GM19438 (cell line): Measurements from ENCODE around the gene IER3.
A peak's percentile ranks its signal among the peaks of the same experiment; 100 is the strongest.

ENCODE experiments used
- ATAC-seq: cut with Tn5 transposase; IDR thresholded peaks from one replicate; pipeline ENCODE4 v1.9.1; 2021; ENCODE audit warnings: low read depth; ENCODE audit not compliant: unreplicated experiment

The IER3 gene

DNA sequence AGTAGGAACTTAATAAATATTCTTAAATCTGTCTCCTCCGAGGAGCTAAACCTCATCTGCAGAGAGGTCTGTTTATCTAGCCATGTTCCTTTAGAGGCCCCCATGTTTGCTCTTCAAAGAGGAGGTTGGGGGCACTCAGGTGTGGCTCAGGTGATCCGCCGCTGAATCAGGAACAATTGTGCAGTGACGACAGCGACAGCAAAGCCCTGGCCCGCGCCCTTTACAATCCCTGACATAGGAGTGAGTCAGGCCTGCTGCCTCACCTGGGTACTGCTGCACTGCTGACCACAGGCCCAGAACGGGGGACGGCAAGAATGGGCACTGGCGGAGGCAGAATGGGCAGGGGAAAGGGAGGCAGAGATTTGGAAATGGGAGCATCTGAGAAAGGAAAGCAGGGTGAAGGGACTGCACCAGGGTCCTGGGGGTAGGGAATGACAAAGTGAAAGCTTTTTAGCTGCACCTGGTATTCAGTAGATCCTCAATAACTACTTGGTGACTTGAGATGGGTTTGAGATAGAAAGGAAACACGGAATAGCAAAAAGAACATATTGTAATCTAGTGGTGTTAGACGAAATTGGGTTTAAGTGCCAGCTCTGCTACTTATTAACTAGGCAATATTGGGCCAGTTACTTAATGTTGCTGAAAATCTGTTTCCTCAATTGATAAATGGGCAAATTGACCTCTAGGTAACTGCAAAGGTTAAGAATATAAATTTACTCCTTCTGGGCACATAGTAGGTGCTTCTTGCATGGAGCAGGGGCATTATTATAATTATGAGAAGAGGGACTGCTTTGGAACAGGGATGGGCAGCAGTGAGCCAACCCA is 5.4 kb upstream of the IER3 start:
- no peak for ATAC-seq

DNA sequence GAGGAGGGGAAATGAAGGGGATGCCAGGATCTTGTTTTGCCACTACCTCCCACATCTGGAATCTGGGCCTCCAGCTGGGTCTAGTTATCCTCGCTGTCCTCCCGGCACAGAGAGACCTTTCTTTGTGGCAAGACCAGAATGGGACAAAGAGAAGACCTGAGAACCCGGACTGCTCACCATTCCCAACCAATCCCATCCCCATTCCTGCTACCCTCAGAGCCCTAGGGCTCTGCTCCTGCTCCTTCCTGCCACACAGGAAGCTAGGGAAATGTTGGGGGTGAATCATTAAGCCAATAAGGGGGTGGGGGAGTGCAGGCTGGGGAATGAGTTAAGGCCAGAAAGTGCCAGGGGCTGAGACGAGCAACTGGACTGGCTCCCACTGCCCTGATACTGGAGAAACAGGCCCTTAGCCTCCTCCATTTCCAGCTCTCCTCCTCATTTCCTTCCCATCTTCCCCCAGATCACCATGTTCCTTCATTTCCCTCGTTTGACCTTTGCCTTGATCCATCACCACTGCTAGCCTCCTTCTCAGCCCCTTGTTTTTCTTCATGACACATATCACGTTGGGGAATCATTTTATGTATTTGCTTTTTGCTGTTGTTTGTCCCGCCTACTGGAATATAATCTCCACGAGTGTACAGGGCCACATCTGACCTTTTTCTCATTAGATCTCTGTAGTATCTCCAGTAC is 4.6 kb upstream of the IER3 start:
- no peak for ATAC-seq

DNA sequence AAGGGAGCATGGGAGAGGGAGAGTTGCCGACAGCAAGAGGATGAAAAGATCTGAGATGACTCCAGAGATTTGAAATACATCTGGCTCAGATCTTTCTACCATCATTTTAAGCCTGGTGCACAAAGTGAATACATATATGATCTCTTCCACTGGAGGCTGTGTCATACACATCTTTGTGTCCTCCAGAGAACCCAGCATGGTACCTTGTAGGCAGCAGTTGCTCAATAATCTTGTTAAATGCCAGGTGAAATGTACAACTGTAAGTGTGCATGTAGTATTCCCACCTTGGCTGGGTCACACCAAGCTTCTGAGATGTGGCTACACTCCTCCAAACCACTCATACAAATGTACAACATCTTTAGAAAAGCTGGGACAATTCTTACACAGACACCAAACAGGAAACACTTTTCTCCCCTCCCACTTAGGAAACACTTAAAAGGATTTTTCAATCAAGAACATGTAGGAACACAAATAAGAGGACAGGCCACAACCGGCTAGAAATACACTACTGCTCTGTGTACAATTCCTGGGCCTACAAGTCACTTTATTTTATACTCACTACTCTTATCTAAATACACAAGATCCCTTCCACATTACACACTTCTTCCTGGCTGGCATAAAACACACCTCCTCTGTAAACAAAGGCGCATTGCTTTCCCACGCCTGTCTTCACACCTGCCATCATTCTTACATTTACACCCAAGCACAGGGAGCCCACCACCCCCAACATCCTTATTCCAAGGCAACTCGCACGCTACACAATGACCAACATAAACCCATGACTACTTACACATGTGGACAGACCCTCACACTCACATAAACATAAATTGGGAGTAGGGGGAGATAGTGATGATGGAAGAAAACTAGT is 3.8 kb upstream of the IER3 start:
- ATAC-seq: no peak

DNA sequence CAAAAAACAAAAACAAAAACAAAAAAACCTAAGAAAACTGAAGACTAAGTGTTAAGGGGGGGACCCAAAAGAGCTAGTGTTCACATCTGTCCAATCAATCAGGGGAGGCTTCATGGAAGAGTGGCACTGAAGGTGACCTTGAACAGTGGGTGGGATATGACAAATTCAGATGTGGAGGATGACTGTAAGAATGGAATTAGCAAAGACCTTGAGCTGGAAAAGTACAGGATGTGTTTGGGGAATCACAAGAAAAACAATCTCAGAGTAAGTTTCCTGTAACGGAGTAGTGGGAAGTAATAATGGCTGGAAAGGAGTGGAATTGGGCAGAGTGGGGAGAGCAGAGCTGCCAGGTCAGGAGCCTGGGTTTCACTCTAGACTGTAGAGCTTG is 2.9 kb upstream of the IER3 start:
- ATAC-seq: no peak

DNA sequence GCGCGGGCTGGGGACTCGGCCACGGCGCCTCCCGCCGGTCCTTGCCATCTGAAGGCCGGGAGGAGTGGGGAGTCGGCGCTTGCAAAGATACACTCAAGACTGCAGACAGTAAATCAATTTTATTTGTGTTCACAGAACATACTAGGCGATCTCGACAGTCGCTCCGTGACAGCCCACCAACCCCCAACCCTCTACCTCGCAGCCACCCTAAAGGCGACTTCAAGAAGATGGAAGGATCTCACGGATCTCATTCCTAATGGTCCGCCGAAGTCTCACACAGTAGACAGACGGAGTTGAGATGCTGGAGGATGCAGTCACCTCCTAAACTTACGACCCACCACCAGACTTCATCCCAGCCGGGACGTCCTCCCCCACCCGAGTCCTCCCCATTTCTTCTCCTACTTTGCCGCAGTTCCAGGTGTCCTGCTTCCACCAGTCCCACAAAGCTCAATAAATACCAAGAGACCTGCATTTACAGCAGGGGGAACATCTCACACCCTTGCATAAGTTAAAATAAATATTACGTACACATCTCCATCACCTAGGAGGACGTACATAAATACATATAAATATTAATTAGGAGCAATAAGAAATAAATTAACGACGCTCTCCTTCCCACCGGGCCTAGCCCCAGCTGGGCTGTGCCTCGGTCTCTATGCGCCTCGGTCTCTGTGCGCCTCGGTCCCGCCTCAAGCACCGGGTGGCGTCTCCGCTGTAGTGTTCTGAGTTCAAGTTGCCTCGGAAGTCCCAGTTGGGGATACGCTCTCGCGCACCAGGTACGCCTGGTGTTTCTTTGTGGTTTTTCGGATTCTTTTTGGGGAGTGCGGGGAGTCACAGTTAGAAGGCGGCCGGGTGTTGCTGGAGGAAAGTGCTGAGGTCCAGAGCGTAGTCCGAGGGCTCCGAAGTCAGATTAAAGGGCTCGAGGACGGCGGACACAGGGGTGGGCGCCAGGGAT is 971 bp downstream of the IER3 start:
- ATAC-seq: peak; percentile 13

- ATAC-seq: peak; percentile 73
Observed at GRCh38 chr6:30742316-30743098, 1.8 kb downstream of the IER3 start, which contains the start of gene FLOT1. TSS of gene FLOT1 (minus strand) at chr6:30742687. CDS start at chr6:30742189, 498 bp downstream.

- no peak for ATAC-seq
Observed at GRCh38 chr6:30741789-30742315, 2.5 kb downstream of the IER3 start.

GRCh38 chr6:30741063-30741779 is 3.1 kb downstream of the IER3 start:
- no peak for ATAC-seq

DNA sequence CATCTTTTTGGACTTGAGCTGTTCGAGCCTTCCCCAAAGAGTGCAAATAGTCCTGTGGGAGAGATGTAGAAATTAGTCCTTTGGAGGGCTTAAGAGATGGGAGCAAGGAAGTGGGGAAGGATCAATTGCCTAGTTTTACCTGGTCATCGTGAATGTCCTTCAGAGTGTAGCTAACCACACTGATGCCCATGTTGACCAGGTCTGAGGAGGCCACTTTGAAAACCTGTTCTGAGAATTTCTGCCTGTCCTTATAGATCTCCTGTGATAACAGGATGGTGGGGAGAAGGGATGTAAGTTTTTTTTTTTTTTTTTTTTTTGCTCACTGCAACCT is 3.8 kb downstream of the IER3 start:
- no peak for ATAC-seq

- no peak for ATAC-seq
Observed at GRCh38 chr6:30738532-30738931, 5.8 kb downstream of the IER3 start.

GRCh38 chr6:30735668-30736314 is 8.6 kb downstream of the IER3 start:
- ATAC-seq: peak; percentile 40

DNA sequence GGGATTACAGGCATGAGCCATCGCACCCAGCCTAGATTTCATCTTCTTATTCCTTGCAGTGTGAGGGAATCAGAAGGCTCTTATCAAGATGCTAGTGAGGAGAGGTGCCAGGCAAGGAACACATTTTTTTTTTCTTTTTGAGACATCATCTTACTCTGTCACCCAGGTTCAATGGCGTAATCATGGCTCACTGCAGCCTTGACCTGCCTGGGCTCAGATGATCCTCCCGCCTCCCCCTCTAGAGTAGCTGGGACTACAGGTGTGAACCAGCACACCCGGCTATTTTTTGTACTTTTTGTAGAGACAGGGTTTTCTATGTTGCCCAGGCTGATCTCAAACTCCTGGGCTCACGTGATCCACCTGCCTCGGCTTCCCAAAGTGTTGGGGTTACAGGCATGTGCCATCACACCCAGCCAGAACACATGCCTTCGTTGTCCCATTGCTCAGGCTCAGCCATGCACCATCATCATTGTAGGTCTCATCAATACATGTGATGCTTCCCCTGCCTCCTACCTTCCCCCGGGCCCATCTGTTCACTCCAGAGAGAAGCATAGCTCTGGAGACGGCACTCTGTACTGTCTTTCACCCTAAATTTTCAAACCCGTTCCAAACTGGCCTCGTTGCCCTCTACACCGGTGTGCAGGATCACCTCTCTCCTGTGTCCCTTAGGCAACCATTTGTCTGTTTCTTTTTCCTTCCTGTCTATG is 12.0 kb downstream of the IER3 start:
- no peak for ATAC-seq

DNA sequence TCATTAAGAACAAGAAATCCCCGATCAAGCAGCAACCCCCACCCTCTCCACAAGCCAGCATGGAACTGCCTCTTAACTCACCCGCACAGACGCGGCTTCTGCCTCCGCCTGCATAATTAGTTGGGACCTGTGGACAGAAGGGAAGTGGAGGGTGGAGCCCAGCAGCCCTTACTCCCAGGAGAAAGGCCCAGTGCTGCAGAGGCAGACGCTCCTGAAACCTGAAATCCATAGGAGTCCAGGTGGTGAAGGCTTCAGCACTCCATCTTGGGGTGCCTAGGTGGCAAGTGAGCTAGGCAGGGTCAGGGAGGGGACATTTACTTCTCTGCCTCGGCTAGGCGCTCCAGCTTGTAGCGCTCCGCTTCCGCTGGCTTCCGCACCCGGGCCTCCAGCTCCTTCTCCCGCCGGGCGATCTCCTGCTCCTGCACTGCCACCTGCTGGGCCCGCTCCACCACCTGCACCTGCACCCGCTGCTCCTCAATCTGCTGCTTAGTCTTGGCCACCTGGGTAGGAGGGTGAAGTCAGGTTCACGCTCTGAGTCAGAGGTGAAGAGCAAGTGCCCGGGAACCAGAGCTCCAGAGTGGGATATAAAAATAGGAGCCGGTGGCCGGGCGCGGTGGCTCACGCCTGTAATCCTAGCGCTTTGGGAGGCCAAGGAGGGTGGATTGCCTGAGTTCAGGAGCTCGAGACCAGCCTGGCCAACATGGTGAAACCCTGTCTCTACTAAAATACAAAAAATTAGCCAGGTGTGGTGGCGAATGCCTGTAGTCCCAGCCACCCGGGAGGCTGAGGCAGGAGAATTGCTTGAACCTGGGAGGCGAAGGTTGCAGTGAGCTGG is 13.5 kb downstream of the IER3 start:
- peak; percentile 76 for ATAC-seq

DNA sequence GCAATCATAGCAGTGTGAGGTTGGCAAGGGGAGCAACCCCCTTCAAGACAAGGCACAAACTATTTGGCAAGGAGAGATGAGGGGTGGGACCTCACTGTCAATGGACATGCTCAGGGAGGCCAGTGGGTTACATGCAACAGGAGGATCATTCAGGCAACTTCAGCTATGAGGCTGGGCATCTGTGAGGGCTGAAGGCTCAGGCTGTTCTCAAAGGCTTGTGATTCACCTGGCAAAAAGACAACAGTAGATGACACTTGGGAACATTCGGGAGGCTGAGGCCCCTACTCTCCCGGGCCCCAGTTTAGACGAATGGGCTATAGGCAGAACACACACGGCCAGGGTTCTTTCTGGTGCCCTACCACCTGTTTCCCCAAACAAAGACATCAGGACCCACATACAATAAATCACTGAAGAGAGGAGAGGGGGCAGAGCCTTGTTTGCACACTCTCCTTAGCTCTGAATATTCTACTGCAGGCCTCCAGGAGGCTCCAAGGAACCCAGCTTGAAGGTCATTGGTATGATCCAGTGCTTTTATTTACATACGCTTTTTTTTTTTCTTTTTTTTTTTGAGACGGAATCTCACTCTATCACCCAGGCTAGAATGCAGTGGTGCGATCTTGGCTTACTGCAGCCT is 16.3 kb downstream of the IER3 start:
- no peak for ATAC-seq

GRCh38 chr6:30726506-30727413 is 17.6 kb downstream of the IER3 start:
- no peak for ATAC-seq
